MM.1S (cell line): ENCODE measurements around the gene SLC28A1.

Experiments
- DNase-seq: peaks from one replicate; pipeline ENCODE4 v3.0.0-alpha.2; 2015
- H2AFZ ChIP-seq: fragments of 300-600 bp; sonication (generic); 2 replicates; pipeline ENCODE4 v1.6.0; 2016; ENCODE audit warnings: antibody characterized with exemption, low read length
- H3F3A ChIP-seq: fragments of 300-600 bp; sonication (generic); 2 replicates; pipeline ENCODE4 v1.6.1; 2016; ENCODE audit warnings: mild to moderate bottlenecking, antibody characterized with exemption, low read length, moderate library complexity, mixed read lengths; ENCODE audit not compliant: insufficient read depth
- H3K27ac ChIP-seq: fragments of 300-600 bp; sonication (generic); 2 replicates; pipeline ENCODE4 v1.5.1; 2016; ENCODE audit warnings: mild to moderate bottlenecking, low read length
- H3K27me3 ChIP-seq: fragments of 300-600 bp; sonication (generic); replicated peaks from 2 replicates; pipeline ENCODE4 v1.6.0; 2016; ENCODE audit warnings: low read length; ENCODE audit not compliant: insufficient read depth
- H3K36me3 ChIP-seq: fragments of 300-600 bp; sonication (generic); replicated peaks from 2 replicates; pipeline ENCODE4 v1.6.1; 2016; ENCODE audit warnings: mild to moderate bottlenecking, low read length, mixed read lengths; ENCODE audit not compliant: insufficient read depth
- H3K4me1 ChIP-seq: fragments of 300-600 bp; sonication (generic); 2 replicates; pipeline ENCODE4 v1.6.1; 2016; ENCODE audit warnings: low read length, mixed read lengths
- H3K4me2 ChIP-seq: fragments of 300-600 bp; sonication (generic); 2 replicates; pipeline ENCODE4 v1.6.0; 2016; ENCODE audit warnings: low read depth, low read length
- H3K4me3 ChIP-seq: fragments of 300-600 bp; sonication (generic); 2 replicates; pipeline ENCODE4 v1.5.1; 2016; ENCODE audit warnings: low read length, mixed read lengths
- H3K79me2 ChIP-seq: fragments of 300-600 bp; sonication (generic); 2 replicates; pipeline ENCODE4 v1.6.1; 2016; ENCODE audit warnings: mixed run types, low read length, mixed read lengths
- H3K9ac ChIP-seq: fragments of 300-600 bp; sonication (generic); 2 replicates; pipeline ENCODE4 v1.6.1; 2016; ENCODE audit warnings: low read length, mixed read lengths
- H3K9me2 ChIP-seq: fragments of 300-600 bp; sonication (generic); replicated peaks from 2 replicates; pipeline ENCODE4 v1.6.1; 2016; ENCODE audit warnings: mild to moderate bottlenecking, low read length, mixed read lengths; ENCODE audit not compliant: insufficient read depth
- H3K9me3 ChIP-seq: fragments of 300-600 bp; sonication (generic); replicated peaks from 2 replicates; pipeline ENCODE4 v1.6.1; 2016; ENCODE audit warnings: mild to moderate bottlenecking, low read length, mixed read lengths; ENCODE audit not compliant: insufficient read depth
- H4K20me1 ChIP-seq: fragments of 300-600 bp; sonication (generic); 2 replicates; pipeline ENCODE4 v1.6.1; 2016; ENCODE audit warnings: mild to moderate bottlenecking, low read length, moderate library complexity, mixed read lengths; ENCODE audit not compliant: insufficient read depth
- EZH2 ChIP-seq: fragments of 300-600 bp; sonication (generic); optimal IDR thresholded peaks from 2 replicates; pipeline ENCODE3; 2017; ENCODE audit warnings: low read depth, mild to moderate bottlenecking, antibody characterized with exemption, low read length, mixed read lengths
- EZH2phosphoT487 ChIP-seq: fragments of 300-600 bp; sonication (generic); IDR thresholded peaks from 2 replicates; pipeline ENCODE4 v1.6.1; 2018; ENCODE audit warnings: antibody characterized with exemption, low read length
- TF ChIP-seq, protein P1 (sequence below): fragments of 300-600 bp; sonication (generic); IDR thresholded peaks from 2 replicates; pipeline ENCODE4 v1.5.1; 2016; ENCODE audit warnings: antibody characterized with exemption, low read length, mixed read lengths

The SLC28A1 gene

GRCh38 chr15:84840741-84841429 lies 43.6 kb upstream of the SLC28A1 start:
- Histone ChIP-seq H3K9ac (no peak overlapping the region), H3K4me2 (no peak overlapping the region)

DNA sequence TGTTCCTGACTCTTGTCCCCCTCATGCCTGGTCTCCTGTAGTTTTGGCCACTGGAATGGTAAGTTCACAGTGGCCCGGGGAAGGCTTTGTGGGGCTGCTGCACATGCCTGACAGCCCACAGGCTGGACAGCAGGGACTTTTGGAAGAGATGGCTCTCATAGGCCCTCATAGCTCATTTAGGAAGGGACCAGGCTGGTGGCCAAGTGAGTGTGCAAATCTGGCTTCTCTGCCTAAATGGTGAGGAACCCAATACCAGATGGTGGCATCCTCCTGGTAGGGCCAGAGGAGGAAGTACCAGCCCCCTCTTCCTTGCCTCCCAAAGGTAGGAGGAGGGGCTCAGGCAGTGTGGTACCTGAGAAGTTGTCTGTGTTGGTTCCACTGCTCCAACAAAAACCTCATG lies 41.7 kb upstream of the SLC28A1 start:
- no peak for DNase-seq
- no peak overlapping the region for H3K9ac ChIP-seq
- H3F3A ChIP-seq, result no peaks in the 10 kb centered on the region
- H3K9me3 ChIP-seq, result no peaks in the 10 kb centered on the region
- no peak overlapping the region for H3K4me3 ChIP-seq
- TF ChIP-seq, protein P1, sequence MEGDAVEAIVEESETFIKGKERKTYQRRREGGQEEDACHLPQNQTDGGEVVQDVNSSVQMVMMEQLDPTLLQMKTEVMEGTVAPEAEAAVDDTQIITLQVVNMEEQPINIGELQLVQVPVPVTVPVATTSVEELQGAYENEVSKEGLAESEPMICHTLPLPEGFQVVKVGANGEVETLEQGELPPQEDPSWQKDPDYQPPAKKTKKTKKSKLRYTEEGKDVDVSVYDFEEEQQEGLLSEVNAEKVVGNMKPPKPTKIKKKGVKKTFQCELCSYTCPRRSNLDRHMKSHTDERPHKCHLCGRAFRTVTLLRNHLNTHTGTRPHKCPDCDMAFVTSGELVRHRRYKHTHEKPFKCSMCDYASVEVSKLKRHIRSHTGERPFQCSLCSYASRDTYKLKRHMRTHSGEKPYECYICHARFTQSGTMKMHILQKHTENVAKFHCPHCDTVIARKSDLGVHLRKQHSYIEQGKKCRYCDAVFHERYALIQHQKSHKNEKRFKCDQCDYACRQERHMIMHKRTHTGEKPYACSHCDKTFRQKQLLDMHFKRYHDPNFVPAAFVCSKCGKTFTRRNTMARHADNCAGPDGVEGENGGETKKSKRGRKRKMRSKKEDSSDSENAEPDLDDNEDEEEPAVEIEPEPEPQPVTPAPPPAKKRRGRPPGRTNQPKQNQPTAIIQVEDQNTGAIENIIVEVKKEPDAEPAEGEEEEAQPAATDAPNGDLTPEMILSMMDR, result no peak
- TF ChIP-seq EZH2 (no peak), EZH2phosphoT487 (no peak)
- no peak overlapping the region for H3K4me2 ChIP-seq
- H3K79me2 ChIP-seq, result no peaks in the 10 kb centered on the region
- no peaks in the 10 kb centered on the region for H3K27me3 ChIP-seq
- H3K27ac ChIP-seq, result no peak overlapping the region
- no peaks in the 10 kb centered on the region for H4K20me1 ChIP-seq
- H3K4me1 ChIP-seq, result peaks cover 6% of the 10 kb centered on the region
- no peaks in the 10 kb centered on the region for H3K9me2 ChIP-seq
- H2AFZ ChIP-seq, result no peak overlapping the region
- no peaks in the 10 kb centered on the region for H3K36me3 ChIP-seq

More at GRCh38 chr15:84840741-84841429, 43.6 kb upstream of the SLC28A1 start:
- Histone ChIP-seq H3F3A (no peaks in the 10 kb centered on the region), H3K79me2 (no peaks in the 10 kb centered on the region), H3K36me3 (no peaks in the 10 kb centered on the region), H3K27ac (no peak overlapping the region), H4K20me1 (no peaks in the 10 kb centered on the region), H3K27me3 (no peaks in the 10 kb centered on the region), H3K9me3 (no peaks in the 10 kb centered on the region), H2AFZ (no peak overlapping the region), H3K9me2 (no peaks in the 10 kb centered on the region), H3K4me1 (peaks cover 6% of the 10 kb centered on the region), H3K4me3 (no peak overlapping the region)
- no peak for DNase-seq
- TF ChIP-seq, protein P1, result no peak
- TF ChIP-seq EZH2, result no peak
- no peak for TF ChIP-seq EZH2phosphoT487

DNA sequence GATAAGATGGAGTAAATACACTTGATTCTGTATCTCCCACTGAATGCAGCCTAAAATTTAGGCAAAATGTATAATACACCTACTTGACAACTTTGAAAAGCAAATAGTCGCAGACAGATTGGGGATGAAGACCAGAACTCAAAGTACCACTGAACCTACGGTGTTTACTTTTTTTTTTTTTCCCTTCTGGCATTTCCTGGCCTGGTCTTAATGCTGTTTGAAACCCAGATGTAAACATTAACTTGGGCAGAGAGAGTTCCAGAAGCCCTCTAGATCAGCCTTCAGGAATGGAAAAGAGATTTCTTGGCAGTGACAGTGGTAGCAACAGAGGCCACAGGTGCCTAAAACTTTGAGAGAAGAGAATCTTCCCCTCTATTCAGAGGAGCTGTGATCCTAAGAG lies 39.5 kb upstream of the SLC28A1 start:
- H3K27me3 ChIP-seq, result no peaks in the 10 kb centered on the region
- H3F3A ChIP-seq, result no peaks in the 10 kb centered on the region
- H3K4me3 ChIP-seq, result no peak overlapping the region
- no peaks in the 10 kb centered on the region for H3K9me3 ChIP-seq
- H3K4me2 ChIP-seq, result no peak overlapping the region
- TF ChIP-seq EZH2, result no peak
- no peak for TF ChIP-seq EZH2phosphoT487
- TF ChIP-seq, protein P1, result no peak
- H2AFZ ChIP-seq, result no peak overlapping the region
- no peak for DNase-seq
- no peaks in the 10 kb centered on the region for H3K79me2 ChIP-seq
- H4K20me1 ChIP-seq, result no peaks in the 10 kb centered on the region
- H3K4me1 ChIP-seq, result peaks cover 6% of the 10 kb centered on the region
- H3K9me2 ChIP-seq, result no peaks in the 10 kb centered on the region
- H3K27ac ChIP-seq, result no peak overlapping the region
- H3K36me3 ChIP-seq, result no peaks in the 10 kb centered on the region
- no peak overlapping the region for H3K9ac ChIP-seq
